Uterus (tissue), 4 donors: ENCODE measurements around the gene FILIP1. TPM values are rescaled to one million over a fixed set of nuclear protein-coding genes. Genes with fewer than 3 reads are reported as not detected.
"Not testable (repeated sequence)": the region's sequence is repeated elsewhere in the genome, so short reads cannot be mapped to it uniquely, and the experiment has no call there.

ENCODE experiments used
- DNase-seq, 2 donors: peaks; one replicate each; pipeline ENCODE4 v3.0.0-alpha.2; 2019 to 2020
- H3K27ac ChIP-seq, 2 donors: fragments of 200-600 bp; sonication (generic); 1 replicate in 1 of 2; 2 replicates in 1 of 2; pipeline ENCODE4 v1.5.1; 2016 to 2018
- H3K27me3 ChIP-seq, 2 donors: fragments of 200-600 bp; sonication (generic); one replicate each; pipeline ENCODE4 v1.5.1; 2018 to 2019; ENCODE audit warnings: control low read depth in 1 of 2
- H3K36me3 ChIP-seq, 2 donors: fragments of 200-600 bp; sonication (generic); one replicate each; pipeline ENCODE4 v1.5.1; 2019; ENCODE audit warnings: control low read depth in 1 of 2
- H3K4me1 ChIP-seq, 2 donors: fragments of 200-600 bp; sonication (generic); one replicate each; pipeline ENCODE4 v1.5.1; 2018 to 2019; ENCODE audit warnings: control low read depth in 1 of 2
- H3K4me3 ChIP-seq, 2 donors: fragments of 200-600 bp; sonication (generic); 1 replicate in 1 of 2; 2 replicates in 1 of 2; pipeline ENCODE4 v1.5.1; 2018 to 2019; ENCODE audit warnings: mild to moderate bottlenecking in 1 of 2
- H3K9me3 ChIP-seq, 2 donors: fragments of 200-600 bp; sonication (generic); one replicate each; pipeline ENCODE4 v1.5.1; 2019; ENCODE audit warnings: control low read depth in 1 of 2
- POLR2A ChIP-seq, 2 donors: fragments of 450-650 bp; IDR thresholded peaks; one replicate each; pipeline ENCODE4 v1.6.1; 2016; ENCODE audit warnings: antibody characterized with exemption in 2 of 2, mild to moderate bottlenecking in 1 of 2, moderate library complexity in 1 of 2
- intact Hi-C: fragments of 100-400 bp; cut with DNase I; formaldehyde crosslinking; loops from one replicate; pipeline ENCODE4 v1.15.1; 2023; ENCODE audit warnings: low total_unique reads
- total RNA-seq, 4 donors: library from RNA; depleted of rRNA in 3 of 4; stranded (reverse); fragments of >200 nt in 3 of 4; gene quantifications; one replicate each; pipeline versions ENCODE4 v1.1.0 to v1.2.4, GENCODE V29; 2014 to 2023
- TF ChIP-seq, protein P1 (sequence below), 4 experiments: fragments of 200-600 bp in 2 of 4; fragments of 450-650 bp in 2 of 4; sonication (generic) in 2 of 4; IDR thresholded peaks; one replicate each; pipeline ENCODE4 v1.5.1; 2016 to 2019; ENCODE audit warnings: antibody characterized with exemption in 4 of 4, mild to moderate bottlenecking in 2 of 4, moderate library complexity in 1 of 4
- donor health status: DM: yes; HTN: yes; CAD: no.

Gene FILIP1
- total RNA-seq, 4 donors from 2014 or later: 4.7 to 23.1 (median 12.5) TPM

DNA sequence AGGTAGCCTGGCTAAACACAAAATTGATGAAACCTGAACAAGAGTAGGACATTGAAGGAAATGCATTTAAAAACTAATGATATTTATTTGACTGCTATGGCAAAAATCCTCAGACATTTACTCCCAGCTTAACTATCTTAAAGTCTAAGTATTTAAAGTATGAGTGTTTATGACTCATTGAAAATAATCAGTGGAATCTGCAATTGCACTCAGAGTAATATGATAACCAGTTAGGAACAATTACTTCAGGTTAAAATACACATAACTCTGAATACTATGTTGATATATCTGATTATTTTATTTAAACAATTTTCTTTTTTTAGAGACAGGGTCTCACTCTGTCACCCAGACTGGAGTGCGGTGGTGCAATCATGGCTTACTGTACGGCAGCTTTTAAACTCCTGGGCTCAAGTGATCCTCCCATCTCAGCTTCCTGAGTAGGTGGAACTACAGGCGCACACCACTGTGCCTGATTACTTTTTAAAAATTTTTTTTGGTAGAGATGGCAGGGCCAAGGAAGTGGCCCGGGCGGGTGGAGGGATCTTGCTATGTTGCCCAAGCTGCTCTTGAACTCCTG is 43.9 kb downstream of the FILIP1 start:
- no peak overlapping the region for H3K4me3 ChIP-seq

DNA sequence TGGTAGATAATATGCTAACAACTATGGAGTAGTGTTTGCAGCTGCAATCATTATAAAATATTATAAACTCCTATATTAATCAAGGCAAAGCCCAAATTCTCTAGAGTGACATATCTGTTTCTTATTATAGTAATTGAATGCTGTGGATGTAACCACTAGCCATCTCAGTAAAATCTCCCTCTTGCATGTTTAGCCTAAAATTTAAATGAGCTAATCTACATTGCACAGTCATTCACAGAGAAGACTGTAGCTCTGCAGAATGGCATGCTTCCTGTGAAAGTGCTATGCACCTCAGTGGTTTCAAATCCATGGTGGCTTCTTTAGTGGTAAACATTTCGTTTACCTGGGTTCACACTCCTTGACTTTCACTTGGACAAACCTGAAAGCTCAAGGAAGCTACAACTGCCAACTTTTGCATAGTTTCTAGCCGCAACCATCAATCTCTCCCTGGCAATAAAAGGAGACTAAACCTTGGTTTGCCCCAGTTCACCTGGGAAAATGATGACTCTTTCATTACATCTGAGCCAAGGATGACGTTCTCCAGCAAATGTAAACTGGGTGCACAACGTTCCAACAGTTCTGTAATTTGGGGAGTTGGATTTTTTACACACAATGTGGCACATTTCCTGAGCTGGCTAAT is 47.2 kb downstream of the FILIP1 start:
- intact Hi-C loops: no loop called here
- TF ChIP-seq POLR2A (IDR thresholded peaks at IDR 0.05): no peak
- TF ChIP-seq, protein P1, sequence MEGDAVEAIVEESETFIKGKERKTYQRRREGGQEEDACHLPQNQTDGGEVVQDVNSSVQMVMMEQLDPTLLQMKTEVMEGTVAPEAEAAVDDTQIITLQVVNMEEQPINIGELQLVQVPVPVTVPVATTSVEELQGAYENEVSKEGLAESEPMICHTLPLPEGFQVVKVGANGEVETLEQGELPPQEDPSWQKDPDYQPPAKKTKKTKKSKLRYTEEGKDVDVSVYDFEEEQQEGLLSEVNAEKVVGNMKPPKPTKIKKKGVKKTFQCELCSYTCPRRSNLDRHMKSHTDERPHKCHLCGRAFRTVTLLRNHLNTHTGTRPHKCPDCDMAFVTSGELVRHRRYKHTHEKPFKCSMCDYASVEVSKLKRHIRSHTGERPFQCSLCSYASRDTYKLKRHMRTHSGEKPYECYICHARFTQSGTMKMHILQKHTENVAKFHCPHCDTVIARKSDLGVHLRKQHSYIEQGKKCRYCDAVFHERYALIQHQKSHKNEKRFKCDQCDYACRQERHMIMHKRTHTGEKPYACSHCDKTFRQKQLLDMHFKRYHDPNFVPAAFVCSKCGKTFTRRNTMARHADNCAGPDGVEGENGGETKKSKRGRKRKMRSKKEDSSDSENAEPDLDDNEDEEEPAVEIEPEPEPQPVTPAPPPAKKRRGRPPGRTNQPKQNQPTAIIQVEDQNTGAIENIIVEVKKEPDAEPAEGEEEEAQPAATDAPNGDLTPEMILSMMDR (IDR thresholded peaks at IDR 0.05): no peak
- no peak for DNase-seq
- Histone ChIP-seq H3K27ac (no peak overlapping the region), H3K4me3 (no peak overlapping the region), H3K9me3 (no peaks in the 10 kb centered on the region), H3K27me3 (no peaks in the 10 kb centered on the region), H3K36me3 (no peaks in the 10 kb centered on the region), H3K4me1 (no peaks in the 10 kb centered on the region)

More for the DNA sequence above, 43.9 kb downstream of the FILIP1 start:
- no peak for DNase-seq
- intact Hi-C loops: no loop called here
- Histone ChIP-seq H3K36me3 (no peaks in the 10 kb centered on the region), H3K9me3 (no peaks in the 10 kb centered on the region), H3K27ac (no peak overlapping the region), H3K4me1 (no peaks in the 10 kb centered on the region), H3K27me3 (no peaks in the 10 kb centered on the region)
- TF ChIP-seq, protein P1 (IDR thresholded peaks at IDR 0.05): no peak
- no peak for TF ChIP-seq POLR2A (IDR thresholded peaks at IDR 0.05)

DNA sequence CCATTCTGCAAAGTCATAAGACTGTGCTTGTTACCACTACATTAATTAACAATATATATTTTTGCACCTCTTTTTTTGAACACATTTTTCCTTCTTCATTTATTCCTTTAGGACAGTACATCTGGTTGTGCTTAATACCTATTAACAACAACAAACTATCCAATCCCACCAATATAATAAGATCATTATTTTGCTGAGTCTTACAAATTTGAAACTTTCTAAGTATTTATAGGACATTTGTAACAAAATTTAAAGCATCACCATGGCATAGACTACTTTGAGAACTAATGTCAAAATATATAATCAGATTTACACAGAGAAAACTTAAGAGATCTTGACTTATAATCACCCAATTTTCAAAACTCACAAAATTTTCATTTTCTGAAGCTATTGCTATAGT is 47.9 kb downstream of the FILIP1 start:
- H3K4me1 ChIP-seq: no peaks in the 10 kb centered on the region
- H3K27ac ChIP-seq: no peak overlapping the region
- no peak for TF ChIP-seq POLR2A (IDR thresholded peaks at IDR 0.05)
- TF ChIP-seq, protein P1 (IDR thresholded peaks at IDR 0.05): no peak
- DNase-seq: no peak
- H3K36me3 ChIP-seq: no peaks in the 10 kb centered on the region
- H3K4me3 ChIP-seq: no peak overlapping the region
- no peaks in the 10 kb centered on the region for H3K27me3 ChIP-seq
- intact Hi-C loops: no loop called here
- H3K9me3 ChIP-seq: no peaks in the 10 kb centered on the region

DNA sequence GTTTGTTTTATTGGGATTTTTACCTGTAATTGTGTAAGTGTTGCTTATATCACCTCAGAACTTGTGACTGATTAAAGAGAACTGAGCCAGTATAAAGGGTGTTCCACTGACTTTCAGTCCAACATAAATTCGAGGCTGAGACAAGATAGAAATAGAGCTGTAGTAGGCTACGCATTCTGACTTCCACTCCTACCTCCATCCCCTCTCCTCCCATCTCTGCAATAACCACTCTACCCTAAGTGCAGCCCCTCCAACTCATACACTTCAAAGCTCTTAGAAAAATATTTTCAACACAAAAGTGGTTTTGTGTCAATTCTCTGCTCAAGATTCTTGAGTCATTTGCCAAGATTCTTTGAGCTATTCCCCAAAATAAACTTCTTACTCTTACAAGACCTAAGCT is 48.7 kb downstream of the FILIP1 start:
- Histone ChIP-seq H3K4me3 (no peak overlapping the region), H3K9me3 (no peaks in the 10 kb centered on the region), H3K27ac (no peak overlapping the region), H3K36me3 (no peaks in the 10 kb centered on the region), H3K27me3 (no peaks in the 10 kb centered on the region), H3K4me1 (no peaks in the 10 kb centered on the region)
- intact Hi-C loops: no loop called here
- TF ChIP-seq POLR2A (IDR thresholded peaks at IDR 0.05): no peak
- TF ChIP-seq, protein P1 (IDR thresholded peaks at IDR 0.05): no peak
- no peak for DNase-seq

- H3K4me1 ChIP-seq, intact Hi-C loops: not testable (repeated sequence)
Observed at GRCh38 chr6:75441883-75442282, 51.7 kb downstream of the FILIP1 start.

GRCh38 chr6:75441479-75441878 is 52.1 kb downstream of the FILIP1 start:
- intact Hi-C loops, H3K27me3 ChIP-seq, H3K4me3 ChIP-seq, H3K27ac ChIP-seq, DNase-seq, H3K4me1 ChIP-seq, H3K36me3 ChIP-seq, H3K9me3 ChIP-seq: not testable (repeated sequence)

More at GRCh38 chr6:75441883-75442282, 51.7 kb downstream of the FILIP1 start:
- H3K4me3 ChIP-seq, H3K9me3 ChIP-seq, DNase-seq, H3K27ac ChIP-seq, H3K36me3 ChIP-seq, H3K27me3 ChIP-seq: not testable (repeated sequence)
